ENCODE data around the gene PRKN.

Gene PRKN

DNA sequence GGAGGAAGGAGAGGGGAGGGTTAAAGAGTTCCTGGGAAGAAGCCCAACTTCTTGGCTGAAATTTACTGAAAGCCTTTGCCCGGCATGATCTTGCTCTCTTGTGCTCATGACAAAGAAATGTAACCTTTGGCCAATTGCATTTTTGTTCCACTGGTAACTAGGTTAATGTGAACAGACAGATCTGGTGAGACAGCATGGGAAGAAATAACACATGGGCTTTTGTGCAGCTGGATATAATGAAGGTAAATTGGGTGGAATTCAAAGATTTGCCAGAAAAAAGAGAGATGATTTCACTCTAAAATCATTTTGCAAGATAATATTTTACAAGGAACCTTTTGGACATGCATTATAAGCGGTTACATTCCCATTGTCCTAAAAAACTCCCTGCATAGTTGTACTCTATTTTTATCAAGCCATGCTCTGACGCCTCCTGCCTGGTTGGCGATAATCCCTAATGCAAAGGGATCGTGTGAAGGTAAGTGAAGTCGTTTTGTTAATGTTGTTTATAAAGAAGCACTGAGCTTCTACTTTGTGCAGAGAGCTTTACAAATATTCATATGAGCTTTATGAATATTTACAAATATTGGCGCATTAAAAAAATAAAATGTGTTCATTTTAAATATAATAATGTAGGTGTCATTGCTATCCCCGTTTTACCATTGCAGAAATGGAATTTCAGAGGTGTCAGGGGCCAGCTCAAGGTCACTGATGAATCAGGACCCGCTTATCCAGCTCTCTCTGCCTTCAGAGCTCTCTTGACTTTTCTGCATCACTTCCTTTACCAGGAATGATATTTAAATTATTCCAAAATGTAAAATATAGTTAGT, 1292.4 kb downstream of the PRKN start:
- TF ChIP-seq, protein P1, sequence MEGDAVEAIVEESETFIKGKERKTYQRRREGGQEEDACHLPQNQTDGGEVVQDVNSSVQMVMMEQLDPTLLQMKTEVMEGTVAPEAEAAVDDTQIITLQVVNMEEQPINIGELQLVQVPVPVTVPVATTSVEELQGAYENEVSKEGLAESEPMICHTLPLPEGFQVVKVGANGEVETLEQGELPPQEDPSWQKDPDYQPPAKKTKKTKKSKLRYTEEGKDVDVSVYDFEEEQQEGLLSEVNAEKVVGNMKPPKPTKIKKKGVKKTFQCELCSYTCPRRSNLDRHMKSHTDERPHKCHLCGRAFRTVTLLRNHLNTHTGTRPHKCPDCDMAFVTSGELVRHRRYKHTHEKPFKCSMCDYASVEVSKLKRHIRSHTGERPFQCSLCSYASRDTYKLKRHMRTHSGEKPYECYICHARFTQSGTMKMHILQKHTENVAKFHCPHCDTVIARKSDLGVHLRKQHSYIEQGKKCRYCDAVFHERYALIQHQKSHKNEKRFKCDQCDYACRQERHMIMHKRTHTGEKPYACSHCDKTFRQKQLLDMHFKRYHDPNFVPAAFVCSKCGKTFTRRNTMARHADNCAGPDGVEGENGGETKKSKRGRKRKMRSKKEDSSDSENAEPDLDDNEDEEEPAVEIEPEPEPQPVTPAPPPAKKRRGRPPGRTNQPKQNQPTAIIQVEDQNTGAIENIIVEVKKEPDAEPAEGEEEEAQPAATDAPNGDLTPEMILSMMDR (IDR thresholded peaks at IDR 0.05; ENCODE audit: extremely low read depth, insufficient read depth, missing control alignments), result no peak
- no peak for DNase-seq (ENCODE audit: low spot score)
- in situ Hi-C loops (cut with MboI; ENCODE audit: low pct_unique_long_range_greater_than_20kb, low sequenced_read_pairs, unreplicated experiment), result no loop called here

DNA sequence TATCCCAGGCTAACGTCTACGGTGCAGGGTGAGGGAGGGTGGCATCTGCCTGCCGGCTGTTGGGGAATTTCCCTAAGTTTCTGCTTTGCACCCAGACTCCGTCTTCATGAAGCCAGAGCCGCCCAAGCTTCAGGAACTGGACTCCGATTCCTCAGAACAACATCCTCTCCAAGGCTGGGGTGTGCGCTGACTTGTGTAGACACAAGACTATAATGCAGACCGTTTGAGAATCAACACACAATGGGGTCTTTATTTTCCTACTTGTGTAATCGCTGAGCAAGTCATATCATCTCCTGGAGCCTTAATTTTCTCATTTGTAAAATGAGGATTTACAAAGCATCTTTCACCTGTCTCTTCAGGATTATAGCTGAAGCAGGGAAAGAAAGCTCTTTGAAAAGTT, 1293.2 kb downstream of the PRKN start:
- TF ChIP-seq, protein P1 (IDR thresholded peaks at IDR 0.05; ENCODE audit: extremely low read depth, insufficient read depth, missing control alignments), result no peak
- in situ Hi-C loops (cut with MboI; ENCODE audit: low pct_unique_long_range_greater_than_20kb, low sequenced_read_pairs, unreplicated experiment), result no loop called here
- DNase-seq (ENCODE audit: low spot score), result no peak

DNA sequence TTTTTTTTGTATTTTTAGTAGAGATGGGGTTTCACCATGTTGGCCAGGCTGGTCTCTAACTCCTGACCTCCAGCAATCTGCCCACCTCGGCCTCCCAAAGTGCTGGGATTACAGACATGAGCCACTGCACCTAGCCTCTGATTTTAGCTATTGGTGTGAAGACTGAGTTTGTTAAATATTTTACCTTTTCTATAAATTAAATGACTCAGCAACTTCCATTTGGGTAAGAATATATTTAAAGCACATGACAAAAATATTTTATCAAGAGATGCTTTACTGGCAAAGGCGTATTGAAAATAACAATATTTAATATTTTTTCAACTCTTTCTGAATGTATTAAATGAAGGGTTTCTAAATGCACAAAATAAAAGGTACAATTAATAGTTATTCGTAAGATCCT, 1295.0 kb downstream of the PRKN start:
- DNase-seq (ENCODE audit: low spot score), result no peak
- in situ Hi-C loops (cut with MboI; ENCODE audit: low pct_unique_long_range_greater_than_20kb, low sequenced_read_pairs, unreplicated experiment), result no loop called here
- TF ChIP-seq, protein P1 (IDR thresholded peaks at IDR 0.05; ENCODE audit: extremely low read depth, insufficient read depth, missing control alignments), result no peak

DNA sequence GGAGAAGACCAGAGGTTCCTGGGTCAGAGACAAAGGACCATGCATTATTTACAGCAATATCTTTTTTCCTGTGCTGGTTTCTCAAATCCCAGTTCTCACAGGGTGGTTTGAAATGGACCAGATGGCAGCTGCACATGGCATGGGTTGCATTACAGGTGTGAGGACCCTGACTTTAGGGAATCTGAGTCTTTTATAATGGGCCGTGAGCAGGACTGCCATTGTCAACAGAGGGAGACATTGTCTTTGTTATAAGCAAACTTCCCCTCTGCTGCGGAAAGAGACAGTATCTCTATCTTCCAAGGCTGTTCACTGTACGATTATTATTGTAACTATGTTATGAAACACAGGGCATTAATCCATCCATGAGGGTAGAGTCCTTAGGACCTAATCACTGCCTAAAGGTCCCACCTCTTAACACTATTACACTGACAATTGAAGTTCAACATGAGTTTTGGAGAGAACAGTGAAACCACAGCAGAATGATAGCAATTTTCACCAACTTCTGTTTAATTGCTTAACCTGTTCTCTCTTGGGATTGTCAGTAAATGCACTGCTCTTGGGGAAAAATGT, 1297.6 kb downstream of the PRKN start:
- in situ Hi-C loops (cut with MboI; ENCODE audit: low pct_unique_long_range_greater_than_20kb, low sequenced_read_pairs, unreplicated experiment), result no loop called here

DNA sequence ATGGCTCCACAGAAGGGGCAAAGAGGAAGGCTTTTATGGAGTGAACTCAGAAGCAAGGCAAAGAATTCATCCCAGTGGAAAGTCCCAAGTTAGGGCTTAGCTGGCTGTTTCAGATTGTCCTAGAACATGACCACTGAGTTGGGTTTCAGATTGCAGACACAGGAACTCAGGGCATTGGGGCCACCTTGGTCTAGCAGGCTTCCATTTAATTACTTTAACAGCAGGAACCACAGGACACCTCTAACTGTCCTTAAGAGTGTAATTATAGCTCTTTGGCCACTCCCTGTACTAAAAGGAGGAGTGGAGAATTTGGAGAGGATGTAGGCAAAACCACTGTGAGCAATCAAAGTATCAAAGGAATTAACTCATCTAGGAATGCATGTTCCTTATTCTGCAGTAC, 1303.1 kb downstream of the PRKN start:
- in situ Hi-C loops (cut with MboI; ENCODE audit: low pct_unique_long_range_greater_than_20kb, low sequenced_read_pairs, unreplicated experiment), result no loop called here
- DNase-seq (ENCODE audit: low spot score), result no peak
- TF ChIP-seq, protein P1 (IDR thresholded peaks at IDR 0.05; ENCODE audit: extremely low read depth, insufficient read depth, missing control alignments), result no peak

More for the DNA sequence above, 1297.6 kb downstream of the PRKN start:
- no peak for DNase-seq (ENCODE audit: low spot score)
- TF ChIP-seq, protein P1 (IDR thresholded peaks at IDR 0.05; ENCODE audit: extremely low read depth, insufficient read depth, missing control alignments), result no peak

DNA sequence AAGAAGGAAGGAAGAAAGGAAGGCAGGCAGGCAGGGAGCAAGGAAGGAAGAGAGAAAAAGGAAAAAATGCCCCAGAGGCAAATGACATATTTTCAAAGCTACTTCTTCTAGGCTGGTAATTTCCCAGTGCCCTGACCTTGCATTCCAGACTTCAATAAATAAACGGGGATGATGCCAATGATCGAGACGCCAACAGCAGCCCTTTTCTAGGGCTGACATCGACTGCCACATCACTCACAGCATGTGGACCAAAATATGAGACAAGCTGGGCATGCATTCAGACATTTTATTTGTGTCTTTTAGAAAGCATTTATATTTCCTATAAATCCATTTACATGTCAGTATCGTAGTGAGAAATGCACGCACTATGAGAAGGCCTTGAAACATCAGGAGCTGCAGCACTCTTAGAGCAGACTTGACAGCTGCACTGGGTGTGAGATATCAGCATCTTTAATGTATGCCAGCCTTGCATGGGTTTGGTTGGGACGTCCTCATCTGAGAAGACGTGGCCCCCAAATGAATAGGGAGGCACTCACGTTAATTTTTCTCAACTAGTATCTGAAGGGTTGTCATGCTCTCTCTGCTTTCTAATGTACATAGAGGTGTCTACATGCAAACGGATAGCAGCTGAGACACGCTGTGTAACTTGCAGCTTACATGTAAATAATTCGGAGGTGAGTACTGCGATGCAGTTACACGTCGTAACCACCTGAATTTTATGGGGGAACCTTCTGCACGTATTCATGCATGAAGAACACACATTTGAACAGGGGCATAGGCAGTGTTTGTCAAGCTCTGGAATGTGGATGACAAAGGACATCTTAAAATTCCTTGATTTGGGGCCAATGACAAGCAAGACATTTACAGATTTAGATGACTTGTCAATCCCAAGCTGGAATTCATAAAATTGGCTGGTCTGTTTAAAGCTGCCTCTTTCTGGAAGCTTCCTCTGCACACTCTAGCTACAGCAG, 1304.6 kb downstream of the PRKN start:
- DNase-seq (ENCODE audit: low spot score), result no peak
- TF ChIP-seq, protein P1 (IDR thresholded peaks at IDR 0.05; ENCODE audit: extremely low read depth, insufficient read depth, missing control alignments), result no peak
- in situ Hi-C loops (cut with MboI; ENCODE audit: low pct_unique_long_range_greater_than_20kb, low sequenced_read_pairs, unreplicated experiment), result no loop called here
